OCI-LY1 (cell line): ENCODE measurements around the gene RGS11.

Source experiments
- EZH2 ChIP-seq: fragments of 200-600 bp; sonication (generic), shearing (Covaris generic); IDR thresholded peaks from 2 replicates; pipeline ENCODE4 v1.8.0; 2017; ENCODE audit warnings: borderline replicate concordance, mixed run types, mild to moderate bottlenecking, antibody characterized with exemption, low read length, moderate library complexity, mixed read lengths
- TF ChIP-seq, protein P1 (sequence below): fragments of 200-600 bp; sonication (generic), shearing (Covaris generic); IDR thresholded peaks from 2 replicates; pipeline ENCODE4 v1.5.1; 2017; ENCODE audit warnings: mild to moderate bottlenecking, antibody characterized with exemption, low read length, moderate library complexity, mixed read lengths

DNA sequence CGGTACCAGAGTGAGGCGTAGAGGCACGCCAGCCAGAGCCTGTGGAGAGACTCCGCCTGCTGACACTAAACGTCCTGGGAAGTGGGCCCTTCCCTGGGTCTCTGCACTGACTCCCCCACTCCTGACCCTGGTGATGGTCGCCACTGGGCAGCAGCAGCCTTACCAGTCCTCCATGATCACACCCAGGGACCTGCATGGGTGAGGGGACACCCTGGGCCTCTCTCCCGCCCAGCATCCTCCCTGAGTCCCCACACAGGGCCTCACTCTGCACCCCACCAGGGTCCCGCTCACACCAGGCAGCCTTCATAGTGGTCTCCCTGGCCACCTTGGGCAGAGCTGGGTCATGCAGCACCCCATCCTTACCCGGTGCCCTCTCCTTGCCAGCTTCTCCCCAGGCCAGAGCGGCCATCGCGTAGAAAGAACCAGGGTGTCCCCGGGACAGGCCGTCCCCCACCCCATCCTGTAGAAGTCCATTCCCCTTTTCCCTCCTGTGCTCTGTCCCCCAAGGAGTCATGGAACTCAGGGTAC is 10.7 kb downstream of the RGS11 start:
- TF ChIP-seq, protein P1, sequence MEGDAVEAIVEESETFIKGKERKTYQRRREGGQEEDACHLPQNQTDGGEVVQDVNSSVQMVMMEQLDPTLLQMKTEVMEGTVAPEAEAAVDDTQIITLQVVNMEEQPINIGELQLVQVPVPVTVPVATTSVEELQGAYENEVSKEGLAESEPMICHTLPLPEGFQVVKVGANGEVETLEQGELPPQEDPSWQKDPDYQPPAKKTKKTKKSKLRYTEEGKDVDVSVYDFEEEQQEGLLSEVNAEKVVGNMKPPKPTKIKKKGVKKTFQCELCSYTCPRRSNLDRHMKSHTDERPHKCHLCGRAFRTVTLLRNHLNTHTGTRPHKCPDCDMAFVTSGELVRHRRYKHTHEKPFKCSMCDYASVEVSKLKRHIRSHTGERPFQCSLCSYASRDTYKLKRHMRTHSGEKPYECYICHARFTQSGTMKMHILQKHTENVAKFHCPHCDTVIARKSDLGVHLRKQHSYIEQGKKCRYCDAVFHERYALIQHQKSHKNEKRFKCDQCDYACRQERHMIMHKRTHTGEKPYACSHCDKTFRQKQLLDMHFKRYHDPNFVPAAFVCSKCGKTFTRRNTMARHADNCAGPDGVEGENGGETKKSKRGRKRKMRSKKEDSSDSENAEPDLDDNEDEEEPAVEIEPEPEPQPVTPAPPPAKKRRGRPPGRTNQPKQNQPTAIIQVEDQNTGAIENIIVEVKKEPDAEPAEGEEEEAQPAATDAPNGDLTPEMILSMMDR = no peak
- no peak for TF ChIP-seq EZH2
